ENCODE data around the gene ASH1L.
A peak's percentile ranks its signal among the peaks of the same experiment; 100 is the strongest.

Gene ASH1L

GRCh38 chr1:155287987-155288543 is 274.5 kb downstream of the ASH1L start:
- Histone ChIP-seq H3K27ac (no peak overlapping the region), H3K4me3 (ENCODE audit: low read depth, low read length) (no peak overlapping the region), H3K9me3 (ENCODE audit: severe bottlenecking) (no peaks in the 10 kb centered on the region), H3K36me3 (peaks cover 69% of the 10 kb centered on the region), H3K27me3 (ENCODE audit: insufficient read depth, low read depth, severe bottlenecking) (no peaks in the 10 kb centered on the region)
- no peak for DNase-seq
- no peak for TF ChIP-seq CTCF (IDR thresholded peaks at IDR 0.05; ENCODE audit: low read depth, low read length)

- no peak overlapping the region for H3K4me3 ChIP-seq (ENCODE audit: low read depth, low read length)
- TF ChIP-seq CTCF (IDR thresholded peaks at IDR 0.05; ENCODE audit: low read depth, low read length): no peak
- H3K9me3 ChIP-seq (ENCODE audit: severe bottlenecking): no peaks in the 10 kb centered on the region
Observed at GRCh38 chr1:155286544-155286943, 276.1 kb downstream of the ASH1L start.

GRCh38 chr1:155285631-155286044 is 277.0 kb downstream of the ASH1L start:
- DNase-seq: no peak
- H3K4me3 ChIP-seq (ENCODE audit: low read depth, low read length): no peak overlapping the region
- no peaks in the 10 kb centered on the region for H3K9me3 ChIP-seq (ENCODE audit: severe bottlenecking)
- H3K27ac ChIP-seq: 0 out of 2 replicates have a peak overlapping the region, but pooled peaks have one; percentile 20
- no peak for TF ChIP-seq CTCF (IDR thresholded peaks at IDR 0.05; ENCODE audit: low read depth, low read length)
- H3K27me3 ChIP-seq (ENCODE audit: insufficient read depth, low read depth, severe bottlenecking): no peaks in the 10 kb centered on the region
- peaks cover 87% of the 10 kb centered on the region for H3K36me3 ChIP-seq

More at GRCh38 chr1:155286544-155286943, 276.1 kb downstream of the ASH1L start:
- Histone ChIP-seq H3K27ac (no peak overlapping the region), H3K36me3 (peaks cover 81% of the 10 kb centered on the region), H3K27me3 (ENCODE audit: insufficient read depth, low read depth, severe bottlenecking) (no peaks in the 10 kb centered on the region)
- DNase-seq: no peak
